ENCODE data around the gene DUOXA1.
"Not testable (repeated sequence)": the region's sequence is repeated elsewhere in the genome, so short reads cannot be mapped to it uniquely, and the experiment has no call there.

The DUOXA1 gene

GRCh38 chr15:45112143-45112590 is 17.5 kb downstream of the DUOXA1 start:
- no peak for DNase-seq

DNA sequence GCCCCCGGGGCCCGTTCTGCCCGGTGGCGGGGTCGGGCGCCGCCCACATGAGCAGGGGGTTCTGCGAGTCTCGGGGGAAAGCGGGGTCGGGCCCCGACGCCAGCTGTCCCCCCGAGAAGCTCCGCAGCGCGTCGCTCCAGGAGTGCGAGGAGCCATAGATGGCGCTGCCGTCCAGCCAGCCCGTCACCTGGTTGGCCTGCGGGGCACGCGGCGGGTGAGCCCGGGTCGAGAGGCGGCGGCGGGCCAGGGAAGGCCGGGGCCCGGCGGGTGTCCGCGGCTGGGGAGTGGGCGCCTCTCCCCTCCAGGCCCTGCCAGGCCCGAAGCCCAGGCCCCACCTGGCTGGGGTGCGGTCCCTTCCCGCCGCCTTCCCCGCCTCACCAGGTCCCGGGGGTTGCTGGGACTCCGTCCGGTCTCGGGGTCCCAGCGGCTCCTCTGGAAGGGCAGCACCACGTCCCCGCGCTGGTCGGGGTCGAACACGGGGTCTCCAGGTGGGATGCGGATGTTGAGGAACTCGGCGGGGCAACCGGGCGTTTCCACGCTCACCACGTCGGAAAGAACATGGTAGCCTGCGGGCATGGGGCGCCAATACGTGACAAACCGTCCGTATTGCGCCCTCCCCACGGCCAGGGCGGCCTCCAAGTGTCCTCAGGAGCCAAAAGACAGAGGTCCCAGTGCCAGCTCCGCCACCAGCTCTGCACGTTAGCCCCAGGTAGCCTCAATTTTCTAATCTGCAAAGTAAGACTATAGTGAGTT is 18.1 kb downstream of the DUOXA1 start:
- no peak for DNase-seq

- no peak for DNase-seq
Measured at GRCh38 chr15:45110256-45110820, 19.3 kb downstream of the DUOXA1 start.

DNA sequence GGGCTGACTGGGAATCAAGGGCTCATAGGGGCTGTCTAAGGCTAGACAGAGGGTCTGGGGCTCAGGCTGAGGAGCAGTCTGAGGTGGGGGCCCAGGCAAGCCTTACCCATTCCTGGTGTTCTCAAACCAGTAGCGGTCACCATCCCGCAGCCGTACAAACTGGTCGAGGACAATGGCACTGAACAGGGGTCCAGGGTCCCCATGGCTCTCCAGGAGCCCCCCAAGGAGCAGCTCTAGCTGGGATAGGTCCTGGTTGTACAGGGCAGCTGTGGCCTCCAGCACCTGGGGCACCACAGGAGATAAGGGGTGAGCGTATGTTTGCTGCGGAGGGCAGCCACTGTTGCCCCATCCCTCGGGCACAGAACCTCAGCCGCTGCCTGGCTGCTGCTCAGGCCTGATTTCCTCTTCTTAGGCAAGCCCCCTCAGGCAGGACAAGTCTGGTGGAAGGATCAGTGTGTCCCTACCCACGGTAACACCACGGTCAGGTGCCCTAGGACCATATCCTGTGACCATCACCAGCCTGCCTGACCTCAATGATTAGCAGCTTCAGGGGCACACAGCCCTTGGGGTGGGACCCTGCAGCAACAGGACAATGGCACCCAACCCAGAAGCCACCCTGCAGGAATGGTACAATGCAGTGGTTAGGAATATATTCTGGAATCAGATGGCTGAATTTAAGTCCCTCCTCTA is 21.6 kb downstream of the DUOXA1 start:
- DNase-seq = no peak

DNA sequence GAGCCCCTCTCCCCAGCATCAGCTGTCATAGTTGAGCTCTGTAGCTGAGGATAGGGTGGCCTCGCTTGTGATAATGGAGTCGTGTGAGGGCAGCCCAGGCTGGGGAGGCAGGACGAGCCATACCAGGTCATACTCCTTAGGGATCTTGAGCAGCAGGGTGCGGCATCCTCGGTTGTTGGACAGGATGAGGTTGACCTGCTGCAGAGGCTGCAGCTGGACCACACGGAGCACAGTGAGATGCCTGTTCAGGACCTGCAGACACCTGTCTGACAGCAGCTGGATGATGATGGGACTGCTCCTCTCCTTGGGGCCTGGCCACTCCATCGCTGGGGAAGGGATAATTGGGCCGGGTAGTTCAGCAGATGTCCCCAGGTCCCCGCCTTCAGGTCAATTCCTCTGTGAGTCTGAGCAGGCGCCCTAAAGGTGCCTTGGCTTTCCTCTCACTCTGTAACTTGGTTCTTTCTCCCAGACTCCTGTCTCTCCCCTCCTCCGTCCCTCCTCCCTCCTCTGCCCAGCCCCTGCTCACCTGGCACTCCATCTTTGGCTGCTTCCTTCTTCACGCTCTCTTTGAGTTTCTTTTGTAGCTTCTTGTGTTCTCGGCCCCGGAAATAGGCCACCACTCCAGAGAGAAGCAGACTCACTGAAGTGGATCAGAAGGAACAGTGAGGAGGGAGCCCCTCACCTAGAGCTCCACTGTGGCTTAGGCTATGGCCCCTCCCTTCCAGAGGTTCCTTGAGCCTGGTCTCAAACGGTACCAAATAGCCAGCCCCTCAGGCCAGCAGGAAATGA is 23.5 kb downstream of the DUOXA1 start:
- no peak for DNase-seq

- DNase-seq = no peak
Measured at GRCh38 chr15:45105586-45105985, 24.1 kb downstream of the DUOXA1 start.

DNA sequence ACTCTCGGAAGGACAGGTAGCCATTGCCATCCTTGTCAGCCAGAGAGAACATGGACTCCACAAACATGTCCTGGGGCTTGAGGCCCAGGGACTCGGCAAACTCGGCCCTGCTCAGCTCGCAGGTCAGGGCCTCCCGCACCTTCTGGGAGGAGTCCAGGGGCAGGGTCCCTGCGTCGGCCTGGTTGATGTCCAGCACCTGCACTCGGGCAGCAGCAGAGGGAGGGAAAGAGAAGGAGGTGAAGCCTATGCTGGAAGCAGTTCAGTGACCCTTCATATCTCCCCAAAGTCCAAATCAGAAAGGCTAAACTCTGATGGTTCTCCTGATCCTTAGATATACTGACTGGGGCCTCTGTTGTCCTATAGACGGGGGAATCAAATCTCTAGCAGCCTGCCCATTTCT is 25.5 kb downstream of the DUOXA1 start:
- not testable (repeated sequence) for DNase-seq

DNA sequence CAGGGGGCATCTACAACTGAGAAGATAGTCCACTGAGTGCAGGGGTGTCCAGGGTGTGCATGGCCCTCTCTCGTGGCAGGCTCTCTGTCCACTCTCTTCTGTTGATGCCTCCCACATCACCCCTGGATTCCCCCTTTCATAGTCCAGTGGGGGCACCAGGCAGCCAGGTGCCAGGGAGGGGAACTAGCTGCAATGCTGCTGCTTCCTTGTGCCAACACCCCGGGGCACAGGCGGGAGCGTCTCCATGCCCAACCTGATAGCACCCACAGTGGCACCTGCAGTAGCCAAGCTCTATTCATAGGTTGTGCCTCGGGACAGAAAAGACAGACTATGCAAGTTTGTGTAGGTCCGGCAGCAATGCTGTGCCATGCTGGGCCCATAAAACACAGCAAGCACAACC is 27.5 kb downstream of the DUOXA1 start:
- no peak for DNase-seq

GRCh38 chr15:45101749-45102148 is 27.9 kb downstream of the DUOXA1 start:
- no peak for DNase-seq

DNA sequence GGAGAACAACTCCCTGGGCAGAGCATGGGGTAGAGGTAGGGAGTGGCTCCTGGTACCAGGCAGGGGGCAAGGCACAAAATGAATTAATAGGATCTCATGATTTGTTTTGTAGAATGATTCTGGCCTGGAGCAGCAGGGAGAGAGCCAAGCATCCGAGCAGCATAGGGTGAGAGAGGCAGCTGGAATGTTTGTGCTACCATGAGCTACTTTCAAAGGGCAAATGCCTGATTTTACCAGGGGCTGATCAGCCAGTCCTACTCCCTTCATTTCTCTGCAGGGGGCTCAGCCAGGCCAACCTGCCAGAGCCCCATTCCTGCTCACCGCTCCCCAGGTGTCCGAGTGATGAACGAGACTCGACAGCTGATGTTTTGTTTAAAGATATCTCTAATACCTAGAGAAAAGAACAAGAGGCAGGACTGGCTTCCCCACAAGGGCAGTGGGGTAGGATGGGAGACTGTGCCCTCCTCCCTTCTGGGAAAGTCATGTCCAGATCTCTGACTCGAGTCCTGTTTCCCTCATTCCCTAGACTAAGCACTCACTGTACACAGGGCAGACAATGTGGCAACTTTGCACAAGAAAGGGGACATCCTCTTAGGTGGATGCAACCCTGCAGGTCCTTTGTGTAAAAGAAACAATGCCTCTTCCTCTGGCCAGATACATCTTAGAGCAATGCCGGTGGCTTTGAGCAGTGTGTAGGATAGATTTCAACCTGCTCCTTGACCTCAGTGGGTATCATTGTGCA is 28.6 kb downstream of the DUOXA1 start:
- DNase-seq = no peak

DNA sequence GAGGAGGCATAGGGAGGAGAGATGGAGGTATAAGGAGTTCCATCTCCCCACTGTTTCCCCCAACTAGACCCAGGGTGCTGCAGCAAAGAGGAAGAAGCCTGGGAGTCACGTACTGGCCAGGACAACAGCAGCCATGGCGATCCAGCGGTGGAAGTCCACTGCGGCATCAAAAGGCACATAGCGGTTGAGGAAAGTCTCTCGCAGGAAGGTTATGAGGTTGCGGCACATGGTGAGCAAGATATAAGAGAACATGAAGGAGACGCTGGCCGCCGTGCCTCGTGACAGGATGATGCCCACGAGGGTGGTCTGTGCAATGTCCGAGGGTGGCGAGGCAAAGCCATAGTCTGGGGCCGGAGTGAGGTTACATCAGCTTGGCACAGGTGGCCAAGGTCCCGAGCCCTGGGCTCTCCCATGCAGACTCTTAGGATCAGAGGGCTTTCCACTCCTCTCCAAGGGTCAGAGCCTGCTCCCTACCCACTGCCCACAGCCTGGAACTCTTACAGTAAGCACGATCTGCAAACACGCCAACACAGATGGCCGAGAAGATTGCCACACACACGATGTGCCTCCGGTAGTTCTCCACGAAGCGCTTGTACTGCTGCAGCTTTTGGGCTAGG is 30.0 kb downstream of the DUOXA1 start:
- DNase-seq = no peak

DNA sequence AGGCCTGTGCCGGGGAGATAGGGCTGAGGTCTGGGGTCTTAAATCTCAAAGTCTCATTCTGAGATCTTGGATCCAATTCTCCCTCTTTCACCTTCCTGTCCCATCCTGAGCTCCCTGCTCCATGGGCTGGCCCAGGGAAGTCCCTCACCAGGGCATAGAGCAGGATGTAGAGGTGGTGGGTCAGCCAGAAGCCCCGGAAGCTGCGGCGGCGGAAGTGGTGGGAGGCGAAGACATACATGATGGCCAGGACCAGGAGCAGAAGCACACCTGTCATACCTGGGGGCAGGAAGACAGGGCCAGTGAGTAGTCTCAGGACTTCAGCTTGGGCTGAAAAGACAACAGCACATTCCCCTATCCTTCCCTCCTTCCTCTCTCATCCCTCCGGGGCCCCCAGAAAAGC is 32.2 kb downstream of the DUOXA1 start:
- no peak for DNase-seq

GRCh38 chr15:45095661-45096060 is 34.0 kb downstream of the DUOXA1 start:
- DNase-seq = no peak

GRCh38 chr15:45094358-45094730 is 35.3 kb downstream of the DUOXA1 start:
- DNase-seq = no peak

- no peak for DNase-seq
Measured at GRCh38 chr15:45093622-45094357, 35.9 kb downstream of the DUOXA1 start.

DNA sequence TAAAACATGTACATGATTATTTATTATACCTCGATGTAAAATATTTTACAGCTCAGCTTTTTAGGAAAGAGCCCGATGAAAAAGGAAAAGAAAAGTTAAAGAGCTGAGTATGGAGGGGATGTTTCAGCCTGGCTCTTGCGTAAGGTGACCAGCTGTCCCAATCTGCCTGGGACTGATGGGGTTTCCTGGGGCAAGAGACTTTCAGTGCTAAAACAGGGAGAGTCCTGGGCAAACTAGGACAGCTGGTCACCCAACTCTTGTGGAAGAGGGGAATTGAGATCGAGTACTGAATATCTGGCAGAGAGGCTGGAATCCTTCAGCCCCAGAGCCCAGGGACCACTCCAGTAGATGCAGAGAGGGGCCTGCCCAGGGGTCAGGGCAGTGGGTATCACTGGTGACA is 36.7 kb downstream of the DUOXA1 start:
- DNase-seq = no peak

DNA sequence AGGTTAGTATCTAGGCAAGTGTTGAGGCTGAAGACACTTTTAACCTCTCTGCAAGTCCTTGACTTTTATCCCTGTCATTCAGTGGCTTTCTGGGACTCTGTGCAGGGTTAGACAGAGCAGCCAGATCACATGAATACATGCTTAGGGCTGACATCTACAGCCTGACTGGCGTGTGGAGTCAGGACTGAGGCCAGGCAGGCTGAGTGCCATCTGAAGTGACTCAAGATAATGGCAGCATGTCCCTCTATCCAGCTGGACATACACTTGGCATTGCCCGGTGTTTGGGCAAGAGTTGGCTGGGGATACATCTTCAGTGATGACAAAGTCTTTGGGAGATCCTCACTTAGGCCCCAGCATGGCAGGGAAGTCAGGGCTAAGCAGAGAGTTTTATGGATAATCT is 38.1 kb downstream of the DUOXA1 start:
- no peak for DNase-seq

DNA sequence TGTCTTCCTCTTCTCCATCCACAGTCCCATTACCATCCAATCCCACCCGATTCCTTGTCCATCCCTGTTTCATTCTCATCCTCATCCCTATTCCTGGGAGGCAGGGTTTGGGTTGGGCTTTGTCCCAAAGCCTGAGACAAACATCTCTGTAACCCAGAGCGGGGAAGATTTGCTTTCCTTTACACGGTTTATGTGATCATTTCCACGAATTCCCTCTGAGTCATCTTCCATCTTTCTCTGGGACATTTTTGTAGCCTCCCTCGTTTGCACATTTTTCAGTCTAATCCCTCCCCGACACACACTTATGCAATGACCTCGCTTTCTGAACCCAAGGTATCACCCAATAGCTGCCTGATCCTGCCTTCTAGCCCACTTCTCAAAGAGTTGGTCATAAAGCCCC is 38.5 kb downstream of the DUOXA1 start:
- no peak for DNase-seq

- DNase-seq = no peak
Measured at GRCh38 chr15:45089712-45090373, 39.8 kb downstream of the DUOXA1 start.

DNA sequence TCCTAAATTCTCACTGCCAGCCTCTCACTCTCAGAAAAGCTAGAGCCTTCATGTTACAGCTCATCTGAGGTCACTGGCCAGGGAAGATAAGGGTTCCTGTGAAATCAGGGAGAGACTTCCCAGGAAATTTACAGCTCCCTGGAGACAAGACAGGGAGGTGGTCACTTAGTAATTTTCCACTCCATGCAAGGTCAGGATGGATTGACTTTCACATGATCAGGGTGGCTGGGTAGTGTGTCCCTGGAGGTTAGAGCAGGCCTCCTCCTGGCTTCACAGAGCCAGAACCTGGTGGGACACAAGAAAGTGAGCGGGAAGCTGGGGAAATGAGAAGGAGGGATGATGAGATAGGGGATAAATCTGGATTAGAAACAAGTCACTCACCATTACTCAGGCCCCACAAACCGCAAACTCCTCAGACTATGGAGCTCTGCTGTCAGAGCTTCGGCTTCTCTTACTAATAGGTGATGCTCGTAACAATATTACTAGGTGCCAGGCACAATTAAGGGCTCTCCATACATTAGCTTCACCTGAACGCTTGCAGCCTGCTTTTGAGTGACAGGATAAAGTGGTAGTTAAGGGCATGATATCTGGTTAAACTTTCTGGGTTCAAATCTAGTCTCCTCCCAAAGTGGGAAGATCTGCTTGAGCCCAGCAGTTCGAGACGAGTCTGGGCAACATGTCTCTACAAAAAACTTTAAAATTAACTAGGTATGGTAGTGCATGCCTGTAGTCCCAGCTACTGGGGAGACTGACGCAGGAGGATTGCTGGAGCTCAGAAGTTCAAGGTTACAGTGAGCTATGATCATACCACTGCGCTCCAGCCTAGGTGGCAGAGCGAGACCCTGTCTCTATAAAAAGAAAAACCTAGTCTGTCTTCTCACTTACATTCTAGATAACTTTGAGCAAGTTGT is 40.6 kb downstream of the DUOXA1 start:
- DNase-seq = no peak

Data from hippocampal formation (tissue), 2 donors.